Measurements from ENCODE around the gene FUBP3.

FUBP3 gene

DNA sequence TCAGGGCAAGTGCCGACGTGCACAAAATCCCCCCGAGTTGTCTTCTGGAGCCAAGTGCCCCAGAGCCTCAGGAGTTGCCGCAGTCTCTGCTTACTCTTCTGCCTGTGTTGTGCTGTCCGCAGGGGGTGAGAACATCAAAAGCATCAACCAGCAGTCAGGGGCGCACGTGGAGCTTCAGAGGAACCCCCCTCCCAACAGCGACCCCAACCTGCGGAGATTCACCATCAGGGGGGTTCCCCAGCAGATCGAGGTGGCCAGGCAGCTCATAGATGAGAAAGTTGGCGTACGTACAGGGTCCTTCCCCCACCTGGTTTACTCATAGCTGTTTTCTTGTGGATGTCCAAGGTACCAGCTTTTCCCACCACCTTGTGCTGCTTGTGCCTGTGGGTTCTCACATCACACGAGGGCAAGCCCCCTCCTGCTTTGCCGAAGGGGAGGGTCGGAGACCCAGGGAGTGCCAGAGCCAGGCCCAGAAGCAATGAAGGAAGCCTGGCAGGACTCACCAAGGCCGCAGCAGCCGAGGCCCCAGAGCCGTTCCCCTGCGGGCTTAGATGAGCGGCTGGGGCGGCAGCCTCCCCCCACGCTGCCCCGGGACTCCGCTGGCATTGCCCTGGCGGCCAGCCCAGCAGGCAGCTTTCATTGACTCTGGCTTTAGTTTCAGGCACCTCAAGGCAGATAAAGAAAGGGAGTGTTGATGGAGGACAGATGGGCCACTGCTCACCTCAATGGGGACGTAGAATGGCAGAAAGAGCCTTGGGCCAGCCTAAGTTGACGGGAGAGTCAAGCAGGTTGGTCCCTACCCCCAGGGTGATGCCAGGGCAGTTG, 51.3 kb downstream of the FUBP3 start:
- DNase-seq (ENCODE audit: insufficient read length, low spot score) (no peak), FAIRE-seq (no peak)
- TF ChIP-seq POLR2A (IDR thresholded peaks at IDR 0.05; ENCODE audit: low read depth, low read length), result no peak

GRCh38 chr9:130631331-130632080, 52.1 kb downstream of the FUBP3 start:
- TF ChIP-seq POLR2A (IDR thresholded peaks at IDR 0.05; ENCODE audit: low read depth, low read length), result no peak
- FAIRE-seq (no peak), DNase-seq (ENCODE audit: insufficient read length, low spot score) (no peak)

- TF ChIP-seq POLR2A (IDR thresholded peaks at IDR 0.05; ENCODE audit: low read depth, low read length), result no peak
- no peak for FAIRE-seq
- DNase-seq (ENCODE audit: insufficient read length, low spot score), result no peak
Observed at GRCh38 chr9:130632081-130632710, 52.8 kb downstream of the FUBP3 start.

GRCh38 chr9:130632841-130633240, 53.5 kb downstream of the FUBP3 start:
- no peak for TF ChIP-seq POLR2A (IDR thresholded peaks at IDR 0.05; ENCODE audit: low read depth, low read length)
- no peak for FAIRE-seq

GRCh38 chr9:130633336-130634190, 54.2 kb downstream of the FUBP3 start:
- DNase-seq (ENCODE audit: insufficient read length, low spot score), result no peak
- FAIRE-seq, result no peak
- no peak for TF ChIP-seq POLR2A (IDR thresholded peaks at IDR 0.05; ENCODE audit: low read depth, low read length)

More at GRCh38 chr9:130632841-130633240, 53.5 kb downstream of the FUBP3 start:
- DNase-seq (ENCODE audit: insufficient read length, low spot score), result no peak

- no peak for DNase-seq (ENCODE audit: insufficient read length, low spot score)
- no peak for FAIRE-seq
- TF ChIP-seq POLR2A (IDR thresholded peaks at IDR 0.05; ENCODE audit: low read depth, low read length), result no peak
Observed at GRCh38 chr9:130634191-130634768, 54.9 kb downstream of the FUBP3 start.

DNA sequence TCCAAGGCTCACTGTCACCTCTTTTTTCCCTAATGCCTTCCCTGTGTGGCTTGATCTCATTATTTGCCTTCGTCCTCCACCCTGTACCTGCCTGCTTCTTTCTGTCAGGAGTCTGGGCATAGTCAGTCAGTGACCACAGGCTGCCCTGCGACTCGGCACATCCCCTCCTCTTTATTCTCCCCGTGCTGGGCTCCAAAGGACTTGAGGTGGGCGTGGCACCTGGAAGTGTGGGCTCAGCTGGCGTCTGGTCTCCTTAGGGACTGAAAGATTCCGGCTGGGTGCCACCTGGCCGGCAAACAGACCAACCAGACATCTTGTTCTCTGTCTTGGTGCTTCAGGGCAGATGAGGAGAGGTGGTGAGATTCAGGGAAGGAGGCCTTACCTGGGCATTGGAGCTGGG, 55.4 kb downstream of the FUBP3 start:
- TF ChIP-seq POLR2A (IDR thresholded peaks at IDR 0.05; ENCODE audit: low read depth, low read length), result no peak
- no peak for DNase-seq (ENCODE audit: insufficient read length, low spot score)
- FAIRE-seq, result no peak

DNA sequence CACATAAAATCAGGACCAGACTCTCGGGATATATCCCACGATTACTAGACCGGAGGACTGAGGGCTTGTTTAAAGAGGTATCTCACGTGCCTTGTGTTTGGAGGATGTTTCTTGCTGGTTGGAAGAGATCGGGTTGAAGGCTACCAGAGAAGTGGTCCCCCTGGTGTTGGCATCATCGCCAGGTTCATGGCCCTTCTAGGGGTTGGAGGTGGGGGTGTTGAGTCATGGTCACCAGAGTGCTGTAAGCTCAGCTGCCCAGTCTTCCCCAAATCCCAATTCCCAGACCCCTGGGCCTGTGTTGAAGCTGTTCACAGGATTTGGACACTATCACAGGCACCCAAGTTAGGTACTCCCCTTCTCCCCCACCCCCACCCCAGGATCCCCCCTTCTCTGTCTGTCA, 55.9 kb downstream of the FUBP3 start:
- no peak for FAIRE-seq
- no peak for TF ChIP-seq POLR2A (IDR thresholded peaks at IDR 0.05; ENCODE audit: low read depth, low read length)
- no peak for DNase-seq (ENCODE audit: insufficient read length, low spot score)

DNA sequence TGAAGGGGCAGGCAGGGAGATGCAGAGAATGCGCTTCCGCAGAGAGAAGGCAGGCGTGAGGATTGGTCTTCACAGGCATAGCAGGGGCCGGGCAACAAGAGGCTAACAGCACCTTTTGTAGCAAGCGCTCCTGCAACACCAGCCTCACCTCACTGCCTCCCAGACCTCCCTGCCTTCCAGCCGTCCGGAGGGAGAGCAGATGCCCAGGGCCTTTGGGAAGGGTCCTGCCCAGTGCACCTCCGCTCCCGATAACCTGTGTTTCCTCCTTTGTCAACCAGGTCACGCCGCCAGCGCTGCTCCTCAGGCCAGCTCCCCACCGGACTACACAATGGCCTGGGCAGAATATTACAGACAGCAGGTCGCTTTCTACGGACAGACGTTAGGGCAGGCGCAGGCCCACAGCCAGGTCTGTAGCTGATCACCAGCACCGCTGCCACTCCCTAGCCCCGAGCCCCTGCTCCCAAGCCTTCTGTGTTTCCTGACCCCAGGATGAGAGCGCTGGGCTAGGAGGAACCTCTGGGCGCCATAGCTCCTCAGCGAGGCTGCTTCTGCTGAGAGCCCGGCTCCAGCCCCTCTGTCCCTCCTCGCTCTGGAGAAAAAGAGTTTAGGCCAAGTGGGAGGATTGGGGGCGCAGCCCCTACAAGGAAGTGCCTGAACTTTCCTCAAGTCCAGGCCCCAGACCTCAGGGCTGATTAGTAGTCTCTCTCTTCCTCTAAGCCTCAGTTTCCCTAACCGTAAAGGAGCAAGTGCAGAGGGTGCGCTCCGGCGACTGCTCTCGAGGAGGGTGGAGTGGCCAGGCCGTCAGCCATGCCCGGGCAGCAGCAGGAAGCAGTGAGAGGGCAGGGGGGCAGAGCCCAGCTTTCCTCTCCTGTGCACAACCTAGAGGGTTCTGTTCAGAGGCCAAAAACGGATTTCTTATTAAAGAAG, 56.6 kb downstream of the FUBP3 start:
- DNase-seq (ENCODE audit: insufficient read length, low spot score) (no peak), FAIRE-seq (no peak)
- no peak for TF ChIP-seq POLR2A (IDR thresholded peaks at IDR 0.05; ENCODE audit: low read depth, low read length)

GRCh38 chr9:130636648-130637020, 57.3 kb downstream of the FUBP3 start:
- no peak for TF ChIP-seq POLR2A (IDR thresholded peaks at IDR 0.05; ENCODE audit: low read depth, low read length)
- no peak for DNase-seq (ENCODE audit: insufficient read length, low spot score)
- FAIRE-seq, result no peak

GRCh38 chr9:130638284-130639123, 59.1 kb downstream of the FUBP3 start:
- FAIRE-seq (no peak), DNase-seq (ENCODE audit: insufficient read length, low spot score) (no peak)
- TF ChIP-seq POLR2A (IDR thresholded peaks at IDR 0.05; ENCODE audit: low read depth, low read length), result no peak
